ENCODE results near the gene CBX2. TPM values are rescaled to one million over a fixed set of nuclear protein-coding genes. Genes with fewer than 3 reads are reported as not detected.

CBX2 gene
- polyA plus RNA-seq, 1 of the 3 experiments (the other 2 are of a cell fraction), result 22.4 TPM

GRCh38 chr17:79728169-79728907, 49.6 kb upstream of the CBX2 start:
- CTCF ChIA-PET, result interaction anchor here (0.7 to 3.9 kb wide), 9 partner anchors 11 to 327 kb away, joined by 3 to 26 read pairs (median 3); no protein-coding TSS in a partner anchor
- 55% methylated on average over 22 of the region's 22 CpGs for WGBS (ENCODE audit: low lambda C conversion rate)
- POLR2A ChIA-PET, result no interaction called here
- TF ChIP-seq NFIC (IDR thresholded peaks at IDR 0.05; ENCODE audit: borderline replicate concordance) (no peak), FOXM1 (IDR thresholded peaks at IDR 0.05; ENCODE audit: low read depth) (no peak), TAF1 (IDR thresholded peaks at IDR 0.05; ENCODE audit: borderline replicate concordance, low read depth, low read length) (no peak; the same call in 1 of the 2 replicates), IRF3 (IDR thresholded peaks at IDR 0.05; ENCODE audit: low read depth, low read length) (peak; percentile 43; the same call in 1 of the 2 replicates), RAD21 (IDR thresholded peaks at IDR 0.05; ENCODE audit: low read length) (no peak), CHD2 (IDR thresholded peaks at IDR 0.05; ENCODE audit: low read length, partially characterized antibody) (peak; percentile 36), POLR2AphosphoS5 (IDR thresholded peaks at IDR 0.05; ENCODE audit: low read depth, low read length) (no peak), SMC3 (IDR thresholded peaks at IDR 0.05; ENCODE audit: low read depth, low read length) (no peak), JUND (IDR thresholded peaks at IDR 0.05) (no peak), EP300 (IDR thresholded peaks at IDR 0.05; ENCODE audit: borderline replicate concordance in 1 of 2, low read depth in 1 of 2, low read length in 1 of 2) (no peak), MXI1 (IDR thresholded peaks at IDR 0.05; ENCODE audit: low read depth, low read length) (no peak), GABPA (IDR thresholded peaks at IDR 0.05; ENCODE audit: low read depth) (no peak), PBX3 (IDR thresholded peaks at IDR 0.05) (no peak), SIN3A (IDR thresholded peaks at IDR 0.05; ENCODE audit: borderline replicate concordance, low read depth, low read length) (no peak), RCOR1 (IDR thresholded peaks at IDR 0.05; ENCODE audit: low read length) (peak; percentile 39; the same call in 1 of the 2 replicates), RXRA (IDR thresholded peaks at IDR 0.05; ENCODE audit: borderline replicate concordance, low read depth) (no peak), USF2 (IDR thresholded peaks at IDR 0.05; ENCODE audit: borderline replicate concordance, low read depth, low read length) (peak; percentile 93), RFX5 (IDR thresholded peaks at IDR 0.05; ENCODE audit: low read length) (no peak), TEAD4 (IDR thresholded peaks at IDR 0.05; ENCODE audit: borderline replicate concordance, insufficient read depth) (no peak), USF1 (IDR thresholded peaks at IDR 0.05; ENCODE audit: borderline replicate concordance, low read depth) (peak; percentile 99), CTCF (IDR thresholded peaks at IDR 0.05) (no peak), MAX (IDR thresholded peaks at IDR 0.05; ENCODE audit: low read depth) (no peak), FOSL2 (IDR thresholded peaks at IDR 0.05; ENCODE audit: borderline replicate concordance, low read depth) (no peak)

More at GRCh38 chr17:79728169-79728907, 49.6 kb upstream of the CBX2 start:
- Histone ChIP-seq H3K27me3 (ENCODE audit: insufficient read depth) (no peaks in the 10 kb centered on the region), H3K4me2 (peak overlapping the region; percentile 50; the same call in 1 of the 2 replicates), H3K9me3 (no peaks in the 10 kb centered on the region), H3K79me2 (ENCODE audit: insufficient read depth) (no peaks in the 10 kb centered on the region), H3F3A (replicated peaks; ENCODE audit: insufficient read depth) (no peaks in the 10 kb centered on the region), H3K4me1 (ENCODE audit: control insufficient read depth in 1 of 2, insufficient read depth in 2 of 2, low read depth in 1 of 2, low read length in 1 of 2) (peaks cover 0 to 8% of the 10 kb centered on the region in 2 experiments; a peak in 1 of 4 replicates), H2AFZ (ENCODE audit: low read depth) (peak overlapping the region; percentile 96), H3K27ac (ENCODE audit: low read depth in 2 of 2, low read length in 1 of 2) (peak overlapping the region in 1 of 2 experiments; percentile 47; a peak in 1 of 4 replicates), H4K20me1 (ENCODE audit: insufficient read depth) (no peaks in the 10 kb centered on the region), H3K4me3 (ENCODE audit: low read depth in 2 of 2, low read length in 1 of 2) (peak overlapping the region in 1 of 2 experiments; percentile 15; a peak in 1 of 4 replicates), H3K9me2 (no peaks in the 10 kb centered on the region), H3K9ac (no peak overlapping the region), H3K36me3 (replicated peaks in 1 of 2; ENCODE audit: control insufficient read depth in 1 of 2, insufficient read depth in 2 of 2, low read length in 1 of 2) (no peaks in the 10 kb centered on the region)
- DNase-seq, result peak; percentile 99

Data from SK-N-SH (cell line).